GM06990 (cell line): ENCODE measurements around the gene BMP7.
"Not testable (repeated sequence)": the region's sequence is repeated elsewhere in the genome, so short reads cannot be mapped to it uniquely, and the experiment has no call there.

Experiments
- DNase-seq: peaks from one replicate; pipeline ENCODE4 v3.0.0-alpha.2; 2011; ENCODE audit not compliant: insufficient read length; ENCODE audit errors: extremely low read depth
- H3K27me3 ChIP-seq: replicated peaks from 2 replicates; pipeline ENCODE4 v1.6.0; 2011; ENCODE audit warnings: low read length; ENCODE audit not compliant: control insufficient read depth, insufficient read depth
- H3K36me3 ChIP-seq: 2 replicates; pipeline ENCODE4 v1.5.1; 2011; ENCODE audit warnings: low read length; ENCODE audit not compliant: control insufficient read depth, insufficient read depth
- H3K4me3 ChIP-seq: replicated peaks from 2 replicates; pipeline ENCODE4 v1.5.1; 2011; ENCODE audit warnings: low read depth, mild to moderate bottlenecking, control low read depth, low read length
- CTCF ChIP-seq: IDR thresholded peaks from 2 replicates; pipeline ENCODE4 v1.5.1; 2011; ENCODE audit warnings: low read length, control low read depth, mild to moderate bottlenecking, inconsistent platforms; ENCODE audit not compliant: insufficient read depth, poor library complexity, severe bottlenecking

The BMP7 gene

GRCh38 chr20:57243480-57244220 lies 22.8 kb downstream of the BMP7 start:
- H3K36me3 ChIP-seq: no peaks in the 10 kb centered on the region
- no peak for TF ChIP-seq CTCF
- no peaks in the 10 kb centered on the region; the same call in 1 of the 2 replicates for H3K27me3 ChIP-seq
- DNase-seq: no peak
- H3K4me3 ChIP-seq: no peak overlapping the region

- H3K27me3 ChIP-seq: no peaks in the 10 kb centered on the region; the same call in 1 of the 2 replicates
Observed at GRCh38 chr20:57242414-57242813, 24.0 kb downstream of the BMP7 start.

GRCh38 chr20:57241363-57241991 lies 25.0 kb downstream of the BMP7 start:
- no peak overlapping the region for H3K4me3 ChIP-seq
- no peak for DNase-seq
- TF ChIP-seq CTCF: no peak
- no peaks in the 10 kb centered on the region for H3K36me3 ChIP-seq
- H3K27me3 ChIP-seq: no peaks in the 10 kb centered on the region; the same call in 1 of the 2 replicates

More at GRCh38 chr20:57242414-57242813, 24.0 kb downstream of the BMP7 start:
- TF ChIP-seq CTCF: no peak
- no peak for DNase-seq
- Histone ChIP-seq H3K36me3 (no peaks in the 10 kb centered on the region), H3K4me3 (no peak overlapping the region)

GRCh38 chr20:57240581-57241362 lies 25.7 kb downstream of the BMP7 start:
- H3K4me3 ChIP-seq: no peak overlapping the region
- no peak for DNase-seq
- no peaks in the 10 kb centered on the region for H3K36me3 ChIP-seq
- TF ChIP-seq CTCF: no peak
- H3K27me3 ChIP-seq: no peaks in the 10 kb centered on the region; the same call in 1 of the 2 replicates

- not testable (repeated sequence) for DNase-seq, H3K36me3 ChIP-seq, H3K27me3 ChIP-seq, H3K4me3 ChIP-seq
Observed at GRCh38 chr20:57239725-57240124, 26.7 kb downstream of the BMP7 start.

- not testable (repeated sequence) for H3K4me3 ChIP-seq, DNase-seq, H3K36me3 ChIP-seq, H3K27me3 ChIP-seq
Observed at GRCh38 chr20:57239324-57239723, 27.1 kb downstream of the BMP7 start.
